Activated CD4-positive, alpha-beta T cell treated with anti-CD3 and anti-CD28 coated beads, Interleukin-2, amount 50 U/mL, for 16 hours (primary cell): ENCODE results near the gene SIX2.
A peak's percentile ranks its signal among the peaks of the same experiment; 100 is the strongest.

Source experiments
- DNase-seq: peaks from one replicate; pipeline ENCODE4 v3.0.0-alpha.2; 2020

SIX2 gene

DNA sequence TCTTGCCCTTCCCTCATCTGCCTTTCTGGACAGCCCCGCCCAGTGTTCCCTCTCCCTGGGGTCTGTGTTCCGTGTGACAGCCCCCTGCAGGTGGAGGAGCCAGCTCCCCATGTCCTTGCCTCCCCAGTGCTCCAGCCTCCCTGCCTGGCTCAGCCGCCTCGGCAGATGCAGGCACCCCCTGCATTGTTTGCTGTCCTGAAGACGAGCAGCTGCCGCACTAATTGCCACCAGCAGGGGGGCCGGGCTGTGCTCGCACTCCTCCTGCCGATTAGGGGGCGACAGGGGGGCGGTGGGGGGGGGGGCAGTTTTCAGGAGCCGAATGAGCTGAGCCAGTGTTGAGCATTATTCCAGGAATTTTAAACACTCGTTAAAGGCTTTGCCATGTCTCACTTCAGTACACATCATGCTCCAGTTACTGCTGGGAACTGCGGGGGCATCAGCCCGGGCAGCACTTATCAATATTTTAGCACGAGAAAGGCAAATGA, 44.5 kb downstream of the SIX2 start:
- no peak for DNase-seq

DNA sequence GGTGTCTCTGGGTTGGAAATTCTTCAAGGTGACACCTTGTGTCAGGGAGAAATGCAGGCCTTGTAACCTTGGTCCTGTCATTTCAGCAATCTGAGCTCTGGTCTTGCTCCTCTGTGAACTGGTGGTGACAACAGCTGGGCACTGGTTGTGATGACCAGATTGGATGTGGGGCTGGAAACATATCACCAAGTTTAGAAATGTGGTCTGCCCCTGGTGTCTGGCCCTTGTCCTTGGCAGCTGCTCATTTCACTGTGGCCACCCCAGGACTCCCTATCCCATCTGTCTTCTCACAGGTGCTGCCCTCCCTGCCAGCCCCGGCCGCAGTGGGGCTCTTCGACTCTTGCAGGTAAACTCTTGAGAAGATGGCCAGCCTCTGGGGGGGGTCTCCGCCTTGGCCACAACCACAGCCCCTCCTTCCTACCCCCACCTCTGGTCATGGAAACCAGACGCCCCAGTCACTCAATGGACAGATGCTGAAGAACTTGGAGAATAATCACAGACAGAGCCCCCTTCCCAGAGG, 47.0 kb downstream of the SIX2 start:
- DNase-seq = no peak

DNA sequence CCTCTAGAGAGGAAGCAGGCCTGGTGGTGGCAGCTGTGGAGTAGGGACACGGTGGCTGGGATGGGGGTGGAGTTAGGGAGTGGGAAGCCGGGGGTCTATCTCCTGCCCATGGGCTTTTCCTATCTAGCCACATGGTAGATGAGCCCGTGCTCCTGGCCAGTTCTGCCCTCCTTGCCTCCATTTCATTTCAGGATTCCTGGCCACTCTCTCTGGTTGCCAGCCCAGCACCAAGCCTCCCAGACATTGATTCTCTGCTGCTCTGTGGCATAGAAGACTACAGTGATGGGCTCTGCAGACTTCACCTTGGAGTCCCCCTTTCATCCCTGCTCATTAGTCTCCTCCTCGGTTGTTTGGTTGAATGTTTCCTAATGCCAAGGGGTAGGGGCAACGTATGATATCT, 48.4 kb downstream of the SIX2 start:
- DNase-seq = no peak

DNA sequence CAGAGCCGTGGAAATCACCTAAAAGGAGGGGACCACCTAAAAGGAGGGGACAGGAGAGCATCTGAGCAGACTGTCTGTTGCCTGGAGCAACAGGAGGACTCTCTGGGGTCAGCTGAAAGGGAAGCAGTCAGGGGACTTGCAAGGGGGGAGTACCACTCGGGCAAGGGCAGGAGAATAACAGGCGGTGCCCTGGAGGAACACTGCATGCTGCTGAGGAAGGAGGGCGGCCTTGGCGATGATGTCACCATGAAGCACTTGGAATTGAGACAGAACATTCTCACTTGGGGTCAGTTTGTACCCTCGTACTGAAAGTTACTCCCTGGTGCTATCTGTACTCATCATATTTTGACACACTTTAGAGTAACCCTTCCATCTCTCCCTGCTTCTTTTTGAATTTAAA, 49.4 kb downstream of the SIX2 start:
- no peak for DNase-seq

DNA sequence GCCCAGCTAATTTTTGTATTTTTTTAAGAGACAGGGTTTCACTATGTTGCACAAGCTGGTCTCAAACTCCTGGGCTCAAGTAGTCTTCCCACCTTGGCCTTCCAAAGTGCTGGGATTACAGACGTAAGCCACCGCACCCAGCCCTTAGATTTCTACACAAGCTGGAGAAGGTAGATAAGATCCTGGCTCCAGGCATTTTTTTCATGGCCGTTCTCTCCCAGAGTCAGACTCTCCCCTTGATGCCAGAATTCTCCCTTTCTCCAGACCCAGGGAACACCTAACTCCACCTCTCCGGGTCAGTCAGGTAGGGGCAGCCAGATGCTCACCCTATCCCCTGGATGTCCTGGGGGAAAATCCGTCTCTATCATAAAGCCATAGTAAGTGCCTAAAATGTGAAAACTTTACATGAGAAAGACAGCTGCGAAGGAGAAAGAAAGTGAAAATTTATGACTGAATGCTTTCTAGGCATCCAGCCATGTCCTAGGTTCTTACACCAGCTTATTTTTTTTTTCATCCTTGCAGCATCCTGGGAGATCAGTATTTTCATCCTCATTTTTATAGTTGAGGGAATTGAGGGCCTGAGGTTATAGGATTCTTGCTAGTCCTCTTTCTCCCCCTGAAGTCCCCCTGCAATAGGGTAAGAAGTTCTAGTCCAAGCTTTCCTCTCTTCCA, 51.5 kb downstream of the SIX2 start:
- DNase-seq = no peak

DNA sequence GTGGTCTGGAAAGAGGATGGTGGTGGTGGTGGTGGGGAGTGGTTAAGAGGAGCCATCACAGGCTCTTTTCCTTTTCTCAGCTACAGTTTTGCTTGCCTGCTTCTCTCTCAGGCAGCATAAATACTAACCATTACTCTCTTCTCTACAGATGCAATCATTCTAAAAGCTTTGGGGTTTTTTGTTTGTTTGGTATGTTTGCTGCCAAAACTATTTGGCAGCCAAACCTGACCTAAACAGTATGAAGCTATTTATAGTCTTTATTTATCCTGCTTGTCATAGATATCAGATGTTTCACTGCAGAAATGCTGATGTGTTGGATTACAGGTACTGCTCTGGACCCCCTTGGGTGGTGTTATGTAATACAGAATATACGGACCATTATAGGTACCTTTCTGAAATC, 52.4 kb downstream of the SIX2 start:
- no peak for DNase-seq

DNA sequence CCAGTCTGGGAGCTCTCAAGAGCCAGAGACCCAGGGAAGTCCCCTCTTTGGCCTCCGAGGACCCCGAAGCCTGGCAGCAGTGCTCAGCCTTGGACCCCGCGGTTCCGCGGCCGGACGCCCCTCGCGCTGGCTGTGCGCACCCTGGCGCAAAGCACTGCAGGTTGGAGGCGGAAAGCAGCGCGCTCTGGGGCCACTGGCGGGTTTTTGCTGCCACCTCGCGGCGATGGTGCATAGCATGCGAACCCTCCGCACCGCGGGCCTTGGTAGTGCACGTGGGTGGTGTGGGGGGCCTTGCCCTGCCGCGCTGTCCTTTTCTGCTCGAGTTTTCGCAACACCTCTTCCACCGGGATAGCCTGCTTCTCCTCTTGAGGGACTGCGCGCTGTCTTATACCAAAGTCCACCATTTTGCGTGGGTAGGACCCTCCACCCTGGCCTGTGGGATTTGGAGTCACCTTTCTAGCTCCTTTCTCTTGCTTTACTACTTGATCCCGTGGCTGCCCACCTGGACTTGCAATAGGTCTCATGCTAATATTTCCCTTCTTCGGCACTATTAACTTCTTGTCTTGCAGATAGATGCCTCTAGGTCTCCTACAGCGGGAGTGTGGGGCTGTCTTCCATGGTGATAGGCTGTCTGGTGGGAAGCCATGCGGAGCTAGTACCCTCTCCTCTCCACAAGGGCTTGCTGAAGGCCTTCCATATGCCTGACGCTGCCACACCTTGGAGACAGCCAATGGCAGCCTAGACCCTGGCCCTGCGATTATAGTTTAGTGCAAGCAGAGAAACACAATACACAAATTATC, 53.5 kb downstream of the SIX2 start:
- DNase-seq = peak; percentile 79
